Peyer's patch (tissue), 4 donors: ENCODE results near the gene NBPF1.
"Not testable (repeated sequence)": the region's sequence is repeated elsewhere in the genome, so short reads cannot be mapped to it uniquely, and the experiment has no call there.

Experiments used
- CTCF ChIP-seq, 6 experiments: fragments of 450-650 bp in 4 of 6; fragments of 200-600 bp in 2 of 6; sonication (generic) in 1 of 6; IDR thresholded peaks; one replicate each; pipeline ENCODE4 v1.5.1; 2017 to 2019; ENCODE audit warnings: antibody characterized with exemption in 6 of 6, mild to moderate bottlenecking in 3 of 6, moderate library complexity in 1 of 6
- POLR2A ChIP-seq, 2 donors: fragments of 450-650 bp; IDR thresholded peaks; one replicate each; pipeline ENCODE4 v1.5.1; 2017; ENCODE audit warnings: antibody characterized with exemption in 2 of 2, mild to moderate bottlenecking in 2 of 2, moderate library complexity in 2 of 2

GRCh38 chr1:16639091-16640031 is 26.0 kb upstream of the NBPF1 start:
- TF ChIP-seq POLR2A, CTCF (IDR thresholded peaks at IDR 0.05): not testable (repeated sequence)
